Gastrocnemius medialis (tissue), 4 donors: ENCODE results near the gene LHX3.

Experiments used
- POLR2A ChIP-seq, 2 donors: fragments of 450-650 bp; IDR thresholded peaks; one replicate each; pipeline ENCODE4 v1.6.1; 2017; ENCODE audit warnings: antibody characterized with exemption in 2 of 2, mild to moderate bottlenecking in 2 of 2, moderate library complexity in 2 of 2
- TF ChIP-seq, protein P1 (sequence below), 5 experiments: fragments of 450-650 bp in 3 of 5; fragments of 200-600 bp in 2 of 5; sonication (generic) in 2 of 5; IDR thresholded peaks in 4 of 5; conservative IDR thresholded peaks in 1 of 5; 1 replicate in 4 of 5; 2 replicates in 1 of 5; pipeline ENCODE4 v1.5.1; 2016 to 2019; ENCODE audit warnings: antibody characterized with exemption in 5 of 5, mild to moderate bottlenecking in 3 of 5, moderate library complexity in 3 of 5

GRCh38 chr9:136218673-136219072 lies 13.7 kb upstream of the LHX3 start:
- TF ChIP-seq POLR2A (IDR thresholded peaks at IDR 0.05): no peak
- TF ChIP-seq, protein P1, sequence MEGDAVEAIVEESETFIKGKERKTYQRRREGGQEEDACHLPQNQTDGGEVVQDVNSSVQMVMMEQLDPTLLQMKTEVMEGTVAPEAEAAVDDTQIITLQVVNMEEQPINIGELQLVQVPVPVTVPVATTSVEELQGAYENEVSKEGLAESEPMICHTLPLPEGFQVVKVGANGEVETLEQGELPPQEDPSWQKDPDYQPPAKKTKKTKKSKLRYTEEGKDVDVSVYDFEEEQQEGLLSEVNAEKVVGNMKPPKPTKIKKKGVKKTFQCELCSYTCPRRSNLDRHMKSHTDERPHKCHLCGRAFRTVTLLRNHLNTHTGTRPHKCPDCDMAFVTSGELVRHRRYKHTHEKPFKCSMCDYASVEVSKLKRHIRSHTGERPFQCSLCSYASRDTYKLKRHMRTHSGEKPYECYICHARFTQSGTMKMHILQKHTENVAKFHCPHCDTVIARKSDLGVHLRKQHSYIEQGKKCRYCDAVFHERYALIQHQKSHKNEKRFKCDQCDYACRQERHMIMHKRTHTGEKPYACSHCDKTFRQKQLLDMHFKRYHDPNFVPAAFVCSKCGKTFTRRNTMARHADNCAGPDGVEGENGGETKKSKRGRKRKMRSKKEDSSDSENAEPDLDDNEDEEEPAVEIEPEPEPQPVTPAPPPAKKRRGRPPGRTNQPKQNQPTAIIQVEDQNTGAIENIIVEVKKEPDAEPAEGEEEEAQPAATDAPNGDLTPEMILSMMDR (IDR thresholded peaks at IDR 0.05 in 4 of 5, conservative IDR thresholded peaks at IDR 0.05 in 1 of 5): no peak
